Cardiac ventricle fibroblast (primary cell): ENCODE data around the gene DYNC2LI1. TPM values are rescaled to one million over a fixed set of nuclear protein-coding genes. Genes with fewer than 3 reads are reported as not detected.

Experiments
- total RNA-seq: library from RNA; depleted of rRNA; stranded (reverse); fragments of >200 nt; gene quantifications from 2 replicates; pipeline ENCODE4 v1.2.3, GENCODE V29; 2015

Gene DYNC2LI1
- 14.8 and 16.7 TPM in 2 replicates for total RNA-seq

DNA sequence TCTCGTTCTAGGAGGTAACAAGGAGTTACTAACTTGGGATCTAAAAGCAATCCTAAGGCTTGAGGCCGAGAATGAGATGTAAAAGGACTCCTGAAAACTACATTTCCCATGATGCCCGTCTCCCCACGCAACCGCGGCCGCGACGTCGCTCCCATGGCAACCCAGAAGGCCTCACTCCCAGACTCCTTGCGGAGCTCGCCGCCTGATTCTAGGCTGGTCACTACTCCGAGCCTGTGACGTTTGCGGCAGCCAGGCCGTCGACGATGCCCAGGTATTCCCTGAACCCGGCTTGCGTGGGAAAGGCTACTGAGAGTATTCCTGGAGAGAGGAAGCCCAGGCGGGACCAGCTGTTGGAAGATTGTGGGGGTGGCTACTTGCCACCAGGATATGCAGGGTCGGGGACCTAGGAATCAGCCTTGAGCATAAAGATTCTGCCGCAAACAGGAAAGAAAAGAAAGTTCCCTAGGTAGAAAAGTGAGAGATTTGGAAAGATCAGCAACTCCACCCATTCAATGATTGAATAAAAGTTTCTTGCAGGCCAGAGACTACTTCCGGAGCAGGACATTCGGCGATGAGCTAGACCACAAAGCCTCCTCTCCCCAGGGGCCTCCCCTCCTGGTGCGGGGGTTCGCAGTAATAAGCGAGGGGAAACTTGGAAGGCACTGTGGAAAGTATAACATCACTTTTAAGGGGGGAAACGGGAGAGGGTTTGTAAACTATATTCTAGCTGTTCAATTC, at the start of gene DYNC2LI1:
Gene DYNC2LI1, plus strand, starts transcription at position 164 of the 738 bp plus-strand sequence. Its CDS starts 100 bp downstream, at position 264.

DNA sequence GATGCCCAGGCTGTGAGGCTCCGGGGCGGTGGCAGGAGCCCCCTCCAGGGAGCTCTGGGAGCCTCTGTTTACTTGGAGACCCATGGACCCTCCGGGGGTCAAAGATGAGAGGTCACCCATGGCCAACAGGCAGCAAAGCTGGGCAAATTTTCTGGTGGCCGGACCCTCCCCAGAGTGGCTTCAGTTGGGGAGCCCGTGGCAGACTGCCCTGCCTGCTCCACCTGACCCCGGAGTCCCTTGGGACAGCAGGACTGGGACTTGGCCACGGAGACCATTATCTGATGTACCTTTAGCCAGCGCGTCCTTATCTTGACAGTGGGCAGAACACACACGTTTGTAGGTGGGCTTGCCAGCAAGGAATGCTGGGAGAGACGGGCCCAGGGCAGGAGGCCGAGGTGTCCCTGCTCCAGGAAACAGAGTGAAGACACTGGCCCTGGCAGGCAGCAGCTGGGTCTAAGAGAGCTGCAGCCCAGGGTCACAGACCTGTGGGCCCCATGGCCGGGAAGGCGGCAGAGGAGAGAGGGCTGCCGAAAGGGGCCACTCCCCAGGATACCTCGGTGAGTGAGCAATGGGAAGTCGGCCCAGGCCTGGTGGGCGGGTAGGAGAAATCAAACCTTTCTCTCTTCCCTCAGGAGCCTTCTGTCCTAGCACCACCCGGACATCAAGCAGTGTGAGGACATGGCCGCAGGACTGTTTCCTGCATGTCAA, 64.9 kb downstream of the DYNC2LI1 start, which contains the start of the genes ABCG5 and ABCG8:
Gene ABCG5, minus strand, starts transcription at position 280 of the 708 bp plus-strand sequence. Its CDS starts 160 bp downstream, at position 120.
Gene ABCG8, plus strand, starts transcription at position 412 of the 708 bp plus-strand sequence. Its CDS starts 83 bp downstream, at position 495.

Other genes with a start within 250 kb of the DYNC2LI1 start
- gene THADA, start 178.0 kb upstream of the DYNC2LI1 start, total RNA-seq = 13.3 and 18.2 TPM in 2 replicates
- gene PLEKHH2, start 136.8 kb upstream of the DYNC2LI1 start, total RNA-seq = 1.8 TPM in 2 replicates
- 0.25 and 0.39 TPM in 2 replicates for gene C1GALT1C1L, start 97.6 kb upstream of the DYNC2LI1 start, total RNA-seq
- not detected in 2 replicates for gene ABCG5, start 64.8 kb downstream of the DYNC2LI1 start, total RNA-seq
- not detected in 2 replicates for gene ABCG8, start 64.9 kb downstream of the DYNC2LI1 start, total RNA-seq
- 40.0 and 49.3 TPM in 2 replicates for gene LRPPRC, start 221.9 kb downstream of the DYNC2LI1 start, total RNA-seq